SU-DHL-6 (cell line): ENCODE data around the gene DPAGT1.

Source experiments
- EZH2phosphoT487 ChIP-seq: fragments of 200-600 bp; sonication (generic), shearing (Covaris generic); conservative IDR thresholded peaks from 2 replicates; pipeline ENCODE4 v1.6.1; 2018; ENCODE audit warnings: mild to moderate bottlenecking, antibody characterized with exemption, low read length, moderate library complexity, mixed read lengths
- TF ChIP-seq, protein P1 (sequence below): fragments of 200-600 bp; sonication (generic); IDR thresholded peaks from one replicate; pipeline ENCODE4 v1.5.1; 2017; ENCODE audit warnings: antibody characterized with exemption, mild to moderate bottlenecking, low read length, moderate library complexity; ENCODE audit not compliant: insufficient read depth, poor library complexity, severe bottlenecking

DNA sequence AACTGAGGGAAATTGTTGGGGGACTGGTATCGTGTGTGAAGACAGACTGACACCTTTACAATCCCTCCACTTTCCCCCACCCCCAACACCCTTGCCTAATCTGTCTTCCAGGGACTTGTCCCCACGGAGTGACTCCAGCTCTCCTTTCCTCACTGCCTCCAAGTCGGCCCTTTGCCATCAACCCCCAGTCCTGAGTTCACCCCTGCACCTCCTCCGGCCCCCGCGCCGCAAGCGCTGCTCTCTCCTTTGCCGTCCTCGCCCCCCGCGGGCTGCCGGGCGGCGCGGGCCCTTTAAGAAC lies 47.0 kb upstream of the DPAGT1 start:
- TF ChIP-seq, protein P1, sequence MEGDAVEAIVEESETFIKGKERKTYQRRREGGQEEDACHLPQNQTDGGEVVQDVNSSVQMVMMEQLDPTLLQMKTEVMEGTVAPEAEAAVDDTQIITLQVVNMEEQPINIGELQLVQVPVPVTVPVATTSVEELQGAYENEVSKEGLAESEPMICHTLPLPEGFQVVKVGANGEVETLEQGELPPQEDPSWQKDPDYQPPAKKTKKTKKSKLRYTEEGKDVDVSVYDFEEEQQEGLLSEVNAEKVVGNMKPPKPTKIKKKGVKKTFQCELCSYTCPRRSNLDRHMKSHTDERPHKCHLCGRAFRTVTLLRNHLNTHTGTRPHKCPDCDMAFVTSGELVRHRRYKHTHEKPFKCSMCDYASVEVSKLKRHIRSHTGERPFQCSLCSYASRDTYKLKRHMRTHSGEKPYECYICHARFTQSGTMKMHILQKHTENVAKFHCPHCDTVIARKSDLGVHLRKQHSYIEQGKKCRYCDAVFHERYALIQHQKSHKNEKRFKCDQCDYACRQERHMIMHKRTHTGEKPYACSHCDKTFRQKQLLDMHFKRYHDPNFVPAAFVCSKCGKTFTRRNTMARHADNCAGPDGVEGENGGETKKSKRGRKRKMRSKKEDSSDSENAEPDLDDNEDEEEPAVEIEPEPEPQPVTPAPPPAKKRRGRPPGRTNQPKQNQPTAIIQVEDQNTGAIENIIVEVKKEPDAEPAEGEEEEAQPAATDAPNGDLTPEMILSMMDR, result no peak
- TF ChIP-seq EZH2phosphoT487, result no peak
